Hematopoietic multipotent progenitor cell treated with erythropoietin and hydrocortisone succinate and interleukin-3 and kit ligand, for 4 days (in vitro differentiated cells): ENCODE measurements around the gene GNB4.

Experiments used
- DNase-seq: peaks from one replicate; pipeline ENCODE4 v3.0.0-alpha.2; 2015

The GNB4 gene

DNA sequence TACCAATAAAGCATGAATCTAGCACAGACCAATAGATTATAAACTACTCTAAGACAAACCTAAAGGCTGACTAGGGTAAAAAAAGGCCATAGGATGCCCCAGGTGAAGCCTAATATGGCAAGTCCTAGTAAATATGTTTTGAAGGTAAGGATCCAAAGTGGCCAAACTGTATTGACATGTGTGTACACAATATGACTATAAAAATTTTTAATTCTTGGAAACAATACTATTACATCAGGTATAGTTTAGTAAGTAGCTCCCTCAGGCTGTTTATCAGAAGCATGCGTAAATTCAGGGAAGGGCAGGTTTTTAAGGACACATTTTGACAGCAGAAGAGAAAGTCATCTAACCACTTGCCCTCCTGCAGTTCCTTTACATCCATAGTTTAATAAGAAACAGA lies 18.8 kb downstream of the GNB4 start:
- DNase-seq, result no peak

DNA sequence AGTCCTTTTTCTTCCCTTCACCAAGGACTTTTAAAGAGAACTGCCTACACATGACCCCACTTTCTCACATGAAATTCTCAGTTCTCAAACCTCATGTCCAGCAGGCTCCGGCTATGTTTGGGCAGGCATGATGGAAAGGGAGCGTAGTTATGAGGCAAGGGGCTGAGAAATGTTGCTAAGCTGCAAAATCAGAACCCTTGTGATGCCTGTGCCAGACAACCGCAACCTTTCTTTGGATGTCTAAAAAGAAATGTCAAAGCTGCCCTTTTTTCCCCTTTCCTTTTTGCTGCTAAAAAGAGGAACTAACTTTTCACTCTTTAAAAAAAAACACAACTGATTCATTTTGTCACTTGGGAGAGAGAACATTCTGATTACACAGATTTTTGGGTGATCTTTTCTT lies 19.2 kb downstream of the GNB4 start:
- DNase-seq, result peak; percentile 84

DNA sequence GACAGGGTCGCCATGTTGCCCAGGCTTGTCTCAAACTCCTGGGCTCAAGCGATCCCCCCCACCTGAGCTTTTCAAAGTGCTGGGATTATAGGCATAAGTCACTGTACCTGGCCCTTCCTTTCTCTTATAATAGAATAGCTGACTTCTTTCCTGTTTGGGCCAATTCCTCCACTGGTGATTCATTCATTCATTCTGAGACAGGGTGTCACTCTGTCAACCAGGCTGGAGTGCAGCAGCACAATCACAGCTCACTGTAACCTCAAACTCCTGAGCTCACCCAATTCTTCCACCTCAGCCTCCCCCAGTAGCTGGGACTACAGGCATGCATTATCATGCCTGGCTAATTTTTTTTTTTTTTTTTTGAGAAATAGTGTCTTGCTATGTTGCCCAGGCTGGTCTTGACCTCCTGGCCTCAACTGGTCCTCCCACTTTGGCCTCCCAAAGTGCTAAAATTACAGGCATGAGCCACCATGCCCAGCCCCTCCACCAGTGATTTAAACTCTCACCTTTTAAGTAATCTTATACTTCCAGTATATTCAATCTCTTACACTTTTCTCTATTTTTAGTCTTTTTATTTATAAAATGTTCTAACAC lies 20.9 kb downstream of the GNB4 start:
- no peak for DNase-seq

DNA sequence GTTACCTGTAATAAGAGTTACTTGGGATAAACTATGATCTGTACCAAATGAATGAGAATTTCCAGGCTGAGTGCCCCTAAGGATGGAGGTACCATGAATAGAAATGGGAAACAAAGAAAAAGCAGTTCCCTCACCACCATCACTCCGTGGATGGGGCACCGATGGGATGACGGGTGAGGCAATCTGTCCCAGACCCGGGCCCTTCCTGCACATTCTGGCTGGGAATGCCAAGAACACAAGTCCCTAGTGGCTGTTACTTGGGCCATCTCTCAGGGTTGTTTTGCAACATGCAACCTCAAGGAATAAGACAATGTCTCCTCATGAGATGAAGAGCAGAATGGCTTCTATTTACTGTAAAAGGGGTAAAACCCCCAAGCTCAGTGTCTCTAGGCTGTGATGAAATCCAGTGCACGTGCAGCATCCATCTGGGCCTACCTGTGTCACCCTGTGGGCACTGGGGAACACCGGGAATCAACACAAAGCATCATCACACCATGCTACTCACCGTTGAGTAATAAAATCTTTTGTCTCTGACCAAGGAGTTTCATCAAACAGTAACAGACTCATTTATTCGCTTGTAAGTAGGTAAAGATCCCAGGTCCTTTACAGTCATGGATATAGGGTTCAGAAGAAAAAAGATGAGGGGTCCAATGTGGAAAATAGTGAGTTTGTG lies 22.3 kb downstream of the GNB4 start:
- no peak for DNase-seq

DNA sequence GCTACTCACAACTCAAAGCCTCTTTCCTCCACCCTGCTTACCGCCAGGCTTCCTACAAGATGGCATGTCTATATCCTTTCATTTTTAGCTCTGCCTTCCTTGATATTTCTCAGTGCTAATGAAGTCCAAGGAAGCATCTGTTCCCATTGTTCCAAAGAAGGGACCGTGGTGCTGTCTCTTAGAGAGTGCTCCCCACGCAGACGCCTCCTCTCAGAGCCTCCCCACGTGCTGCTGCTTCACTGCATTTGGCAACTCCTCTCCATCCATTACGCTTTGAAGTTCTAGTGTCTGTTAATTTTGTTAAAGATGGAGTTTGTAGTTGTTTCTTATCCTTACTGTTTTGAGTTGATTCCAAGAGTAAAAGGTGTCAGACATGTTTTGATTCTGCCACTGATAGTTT lies 26.2 kb downstream of the GNB4 start:
- no peak for DNase-seq

DNA sequence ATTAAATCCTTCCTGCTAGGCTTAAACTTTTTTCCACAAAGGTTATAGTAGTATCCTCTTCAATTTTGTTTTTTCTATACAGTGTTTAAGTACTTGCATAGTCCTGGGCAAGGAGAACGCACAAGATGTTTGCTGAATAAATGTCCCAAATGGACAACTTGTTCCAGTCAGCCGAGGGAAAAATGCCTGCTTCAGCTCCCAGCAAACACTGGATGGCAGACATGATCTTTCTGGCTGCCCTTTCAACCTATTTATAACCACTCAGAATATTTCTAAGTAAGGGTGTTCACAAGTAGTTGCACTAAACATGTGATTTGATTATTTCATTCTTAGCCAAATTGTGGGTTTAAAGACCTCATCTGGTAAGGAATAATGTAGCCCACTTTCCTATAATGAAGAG lies 29.8 kb downstream of the GNB4 start:
- peak; percentile 54 for DNase-seq

DNA sequence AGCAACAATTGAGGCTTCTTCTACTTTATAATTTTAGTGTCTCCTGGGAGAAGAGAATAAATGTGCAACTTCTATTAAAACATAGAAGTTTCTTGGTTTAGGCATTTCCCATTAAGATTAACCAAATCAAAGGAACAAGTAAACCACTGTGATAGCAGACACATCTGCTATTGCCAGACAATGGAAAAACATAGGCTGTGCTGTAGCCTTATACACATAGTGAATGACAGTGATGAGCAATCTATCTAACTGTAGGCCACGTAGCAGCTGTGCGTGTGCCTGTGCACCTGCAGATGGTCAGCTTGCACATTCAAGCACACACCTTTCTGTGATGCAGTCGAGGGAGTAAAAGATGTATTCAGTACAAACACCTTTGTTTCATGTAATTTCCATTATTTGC lies 32.7 kb downstream of the GNB4 start:
- DNase-seq, result no peak

DNA sequence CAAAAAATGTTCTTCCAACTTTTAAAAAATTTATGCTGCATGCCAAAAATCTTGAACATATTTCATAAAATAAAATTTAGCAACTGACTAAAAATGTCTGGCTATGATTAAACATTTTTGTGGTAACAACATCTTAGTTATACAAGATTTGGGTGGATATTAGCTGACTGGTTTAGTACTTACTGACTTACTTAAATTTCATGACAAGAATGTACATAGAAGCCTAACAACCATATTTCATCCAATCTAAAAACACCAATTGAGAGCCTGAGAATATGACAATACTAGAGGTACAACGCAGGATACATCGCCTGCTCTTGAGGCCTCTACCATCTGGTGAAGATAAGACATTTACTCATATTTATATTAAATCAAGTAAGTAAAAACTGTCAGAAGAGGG lies 34.6 kb downstream of the GNB4 start:
- peak; percentile 20 for DNase-seq

DNA sequence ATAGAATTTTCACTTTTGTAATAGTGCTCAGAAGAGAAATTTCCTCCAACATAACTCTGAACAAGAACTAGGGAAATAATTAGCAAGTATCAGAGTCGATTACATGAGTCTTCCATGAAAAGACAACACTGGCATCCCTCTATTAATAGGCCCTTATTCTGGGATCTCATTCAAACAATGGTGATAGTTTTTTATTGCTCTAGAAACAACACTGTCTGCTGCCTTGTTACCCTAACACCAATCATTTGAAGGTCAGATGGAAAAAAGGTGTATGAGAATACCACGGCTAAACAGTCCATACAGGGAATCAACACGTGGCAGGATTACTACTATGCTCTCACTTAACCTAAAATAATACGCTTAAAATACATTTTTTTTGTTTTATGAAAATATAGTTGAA lies 35.9 kb downstream of the GNB4 start:
- DNase-seq, result no peak

DNA sequence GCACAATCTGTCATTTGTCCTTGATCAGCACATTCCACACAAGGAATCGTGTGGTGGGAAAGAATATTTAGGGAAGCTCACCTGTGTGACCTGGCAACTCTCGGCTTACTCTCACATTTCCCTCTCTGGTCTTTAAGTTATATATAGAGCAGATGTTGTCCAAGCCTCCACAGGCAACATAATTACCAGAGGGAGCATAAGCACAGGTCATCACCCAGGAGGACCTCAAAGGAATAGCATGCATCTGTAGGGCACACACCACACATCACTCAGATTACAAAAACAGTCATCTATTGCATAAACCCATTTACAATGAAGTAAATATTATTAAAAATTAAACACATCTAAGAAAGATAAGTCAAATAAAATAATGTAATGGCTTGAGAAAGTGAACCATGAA lies 36.5 kb downstream of the GNB4 start:
- no peak for DNase-seq

DNA sequence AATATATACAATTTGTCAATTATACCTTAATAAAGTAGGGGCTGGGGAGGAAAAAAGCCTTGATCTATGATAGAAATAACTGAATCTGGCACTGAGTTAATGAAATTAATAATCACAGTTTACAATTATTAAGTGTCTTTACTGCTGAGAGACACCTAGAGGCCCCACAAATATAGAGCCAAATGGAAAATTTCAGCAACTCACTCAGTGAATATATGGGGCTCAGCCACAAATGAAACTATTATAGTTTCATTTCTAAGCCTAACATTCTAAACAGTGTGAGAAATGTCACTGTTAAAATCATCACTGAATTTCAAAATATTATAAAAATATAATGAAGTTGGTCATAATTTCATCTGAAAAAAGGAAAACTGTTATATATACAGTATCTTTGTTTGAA lies 40.3 kb downstream of the GNB4 start:
- DNase-seq, result no peak

DNA sequence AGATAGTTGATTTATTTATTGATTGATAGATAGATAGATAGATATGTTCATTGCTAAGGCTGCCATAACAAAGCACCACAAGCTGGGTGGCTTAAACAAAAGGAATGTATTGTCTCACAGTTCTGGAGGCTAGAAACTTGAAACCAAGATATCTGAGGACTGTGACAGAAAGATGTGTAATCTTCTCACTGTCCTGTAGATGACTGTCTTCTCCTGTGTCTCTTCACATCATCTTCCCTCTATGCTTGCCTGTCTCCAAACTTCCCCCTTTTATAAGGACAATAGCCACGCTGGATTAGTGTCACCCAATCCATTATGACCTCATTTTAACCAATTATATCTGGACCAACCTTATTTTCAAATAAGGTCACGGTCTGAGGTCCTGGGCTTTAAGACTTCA lies 40.9 kb downstream of the GNB4 start:
- peak; percentile 9 for DNase-seq

DNA sequence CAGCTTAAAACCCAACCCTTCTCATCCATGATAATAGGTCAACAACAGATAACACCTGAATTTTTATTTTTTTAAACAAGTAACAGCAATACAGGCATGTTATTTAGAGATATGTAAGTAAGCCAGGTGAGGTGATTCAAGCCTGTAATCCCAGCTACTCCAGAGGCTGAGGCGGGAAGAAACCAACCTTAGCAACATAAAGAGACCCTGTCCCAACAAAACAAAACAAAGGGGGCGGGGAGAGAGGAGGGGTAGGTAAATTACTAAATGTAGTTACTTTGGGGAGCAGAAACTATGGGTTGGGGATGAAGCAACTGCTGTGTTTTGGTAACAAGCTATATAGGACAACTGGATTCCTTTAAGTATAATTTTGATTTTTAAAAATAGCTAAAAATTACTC lies 47.0 kb downstream of the GNB4 start:
- DNase-seq, result no peak

DNA sequence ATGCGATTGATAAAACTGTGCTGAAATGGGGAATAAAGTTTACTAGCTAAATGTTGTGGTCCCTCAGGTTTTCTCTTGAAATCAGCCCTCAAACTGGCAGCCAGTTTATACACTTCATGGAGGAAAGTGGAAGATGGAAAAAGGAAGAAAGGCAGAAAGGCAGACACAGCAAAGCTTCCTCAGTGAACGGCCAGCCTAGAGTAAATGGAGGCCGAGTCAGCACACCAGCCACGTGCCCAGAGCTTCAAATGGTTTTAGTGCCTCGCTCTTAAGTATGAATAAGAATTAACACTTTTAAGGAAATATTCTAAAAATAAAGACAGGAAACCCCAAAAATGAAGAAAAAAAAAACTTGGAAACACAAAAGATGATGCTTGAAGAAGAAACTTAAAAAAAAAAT lies 48.3 kb downstream of the GNB4 start:
- DNase-seq, result no peak

DNA sequence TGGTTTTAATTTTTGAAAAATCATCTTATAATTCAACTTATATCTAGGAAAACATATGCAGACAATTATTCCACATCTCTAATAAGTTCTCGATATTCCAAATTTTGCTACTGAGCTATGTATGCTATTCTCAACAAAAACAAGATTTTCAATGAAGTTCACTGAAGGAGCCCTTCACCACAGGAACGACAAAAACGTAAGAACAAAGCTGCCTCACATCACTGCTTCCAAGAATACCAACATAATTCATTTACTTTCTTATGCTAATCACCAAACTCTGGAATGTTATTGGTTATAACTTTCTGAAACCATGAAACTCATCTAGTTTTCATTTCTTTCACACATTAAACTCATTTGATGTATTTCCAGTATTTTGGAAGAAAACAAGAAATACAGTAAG lies 49.7 kb downstream of the GNB4 start:
- no peak for DNase-seq

DNA sequence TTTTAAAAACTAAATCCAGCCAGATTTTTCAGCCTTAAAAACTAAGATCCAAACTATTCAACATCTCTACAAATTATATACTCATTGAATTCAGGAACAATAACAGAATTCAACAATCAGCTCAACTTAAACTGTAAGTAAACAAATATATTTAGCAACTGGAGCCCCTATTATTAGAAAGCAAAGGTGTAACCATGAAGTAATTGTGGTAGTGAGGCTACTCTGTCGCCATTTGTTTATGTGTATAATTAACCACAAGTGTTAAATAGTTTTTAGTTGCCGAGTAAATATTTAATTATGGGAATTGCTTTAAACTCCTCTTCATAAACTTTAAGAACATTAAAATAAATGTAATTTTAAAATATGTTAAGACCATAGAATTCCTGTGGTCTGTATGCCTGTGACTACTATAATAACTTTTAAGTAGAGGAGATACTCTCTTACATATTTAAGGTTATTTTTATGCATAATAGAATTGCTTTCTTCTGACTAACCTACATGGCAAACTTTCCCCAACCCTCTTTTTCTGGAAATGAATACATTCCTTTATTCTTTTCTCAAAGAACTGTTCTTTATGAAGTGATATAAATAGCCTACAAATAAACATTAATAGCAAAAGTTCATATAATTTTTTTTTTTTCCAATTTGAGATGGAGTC lies 52.6 kb downstream of the GNB4 start:
- DNase-seq, result no peak

DNA sequence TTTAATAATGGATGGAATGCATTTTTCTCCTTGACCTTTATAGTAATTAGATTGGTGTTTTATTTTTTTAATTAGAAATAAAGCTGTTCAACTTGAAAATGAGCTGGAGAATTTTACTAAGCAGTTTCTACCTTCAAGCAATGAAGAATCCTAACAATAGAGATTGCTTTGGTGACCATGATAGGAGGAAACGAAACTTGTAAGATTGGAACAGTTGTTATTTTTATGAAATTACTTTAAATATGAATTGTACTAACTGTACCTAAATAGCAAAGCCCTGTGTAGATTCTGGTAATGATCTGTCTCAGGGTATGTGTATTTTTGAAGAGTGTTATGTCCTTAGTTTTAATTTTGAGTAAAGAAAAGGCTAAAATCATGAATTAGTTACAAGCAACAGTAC lies 59.4 kb downstream of the GNB4 start:
- no peak for DNase-seq

DNA sequence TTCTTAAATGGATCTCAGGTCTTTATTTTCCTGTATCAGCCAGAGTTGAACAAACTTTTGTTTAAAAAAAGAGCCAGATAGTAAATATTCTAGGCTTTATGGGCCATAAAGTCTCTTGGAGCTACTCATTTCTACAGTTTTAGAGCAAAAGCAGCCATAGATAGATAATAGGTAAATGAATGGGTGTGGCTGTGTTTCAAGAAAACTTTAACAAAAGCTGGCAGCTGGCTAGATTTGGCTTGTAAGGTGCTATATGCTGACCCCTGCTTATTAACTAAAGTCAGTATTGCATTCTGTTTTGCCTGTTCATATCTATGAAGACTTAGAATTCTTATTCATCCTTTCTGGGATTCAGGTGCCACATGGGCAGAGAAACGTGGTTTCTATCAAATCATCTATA lies 74.8 kb downstream of the GNB4 start:
- peak; percentile 31 for DNase-seq

DNA sequence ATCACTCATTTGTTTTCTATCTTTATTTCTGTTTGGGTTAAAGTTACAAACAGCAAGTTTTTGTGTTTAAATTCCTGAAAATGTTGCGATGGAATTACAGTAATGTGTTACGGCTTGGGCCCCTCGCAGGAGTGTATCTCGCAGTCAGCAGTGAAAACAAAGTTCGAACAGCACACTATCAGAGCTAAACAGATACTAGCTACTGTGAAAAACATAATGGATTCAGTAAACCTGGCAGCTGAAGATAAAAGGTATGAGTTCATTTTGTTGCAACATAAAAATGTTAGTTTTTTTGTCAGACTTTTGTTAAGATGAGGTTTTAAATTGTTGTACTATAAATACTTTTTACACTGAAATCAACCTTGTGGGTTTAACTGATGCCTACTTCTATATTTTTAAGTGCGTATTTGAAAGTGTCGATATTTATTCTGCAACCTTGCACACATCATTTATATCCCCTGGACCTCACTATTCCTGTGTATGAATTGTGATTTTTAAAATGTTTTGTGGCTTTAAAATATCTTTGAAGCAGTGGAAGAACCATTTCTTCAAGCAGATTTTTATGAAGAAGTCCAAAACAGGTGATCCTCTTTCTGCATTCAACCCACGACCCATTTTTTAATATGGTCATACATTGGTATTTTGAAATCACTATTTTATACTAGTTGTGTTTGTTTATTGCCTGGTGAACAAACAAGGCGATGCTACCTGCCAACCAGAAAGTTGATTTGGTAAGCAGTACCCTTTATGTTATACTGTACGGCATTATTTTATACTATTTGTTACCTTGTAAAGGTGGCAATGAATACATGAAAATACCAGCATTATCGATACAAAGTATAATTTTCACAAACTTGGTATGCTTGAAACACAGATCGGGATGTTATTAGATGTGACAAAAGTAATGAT lies 75.9 kb downstream of the GNB4 start:
- peak; percentile 61 for DNase-seq

DNA sequence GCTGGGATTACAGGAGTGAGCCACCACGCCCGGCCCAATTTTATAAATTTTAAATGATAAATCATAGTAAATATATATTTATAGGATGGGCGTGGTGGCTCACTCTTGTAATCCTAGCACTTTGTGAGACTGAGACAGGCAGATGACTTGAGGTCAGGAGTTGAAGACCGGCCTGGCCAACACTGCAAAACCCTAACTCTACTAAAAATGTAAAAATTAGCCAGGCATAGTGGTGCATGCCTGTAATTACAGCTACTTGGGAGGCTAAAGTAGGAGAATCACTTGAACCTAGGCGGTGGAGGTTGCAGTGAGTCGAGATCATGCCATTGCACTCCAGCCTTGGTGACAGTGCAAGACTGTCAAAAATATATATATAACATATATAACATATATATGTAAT lies 77.3 kb downstream of the GNB4 start:
- peak; percentile 34 for DNase-seq

DNA sequence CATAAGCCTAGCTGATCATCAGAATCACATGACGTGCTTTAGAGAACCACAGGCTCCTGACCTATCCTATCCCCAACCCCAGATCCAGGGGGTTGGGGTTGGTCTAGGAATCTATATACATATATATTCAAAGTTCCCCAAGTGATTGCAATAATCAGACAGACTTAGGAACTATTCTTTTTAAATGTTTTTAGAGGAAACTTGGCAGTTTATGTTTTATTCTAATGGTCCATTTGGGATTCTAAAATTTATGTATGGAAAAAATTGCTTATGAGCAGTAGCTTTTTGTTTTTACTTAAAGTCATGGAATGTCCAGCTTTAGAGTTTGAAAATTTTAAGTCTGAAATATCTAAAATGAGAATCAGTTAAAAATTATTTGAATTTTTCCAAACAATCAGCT lies 81.6 kb downstream of the GNB4 start:
- no peak for DNase-seq

DNA sequence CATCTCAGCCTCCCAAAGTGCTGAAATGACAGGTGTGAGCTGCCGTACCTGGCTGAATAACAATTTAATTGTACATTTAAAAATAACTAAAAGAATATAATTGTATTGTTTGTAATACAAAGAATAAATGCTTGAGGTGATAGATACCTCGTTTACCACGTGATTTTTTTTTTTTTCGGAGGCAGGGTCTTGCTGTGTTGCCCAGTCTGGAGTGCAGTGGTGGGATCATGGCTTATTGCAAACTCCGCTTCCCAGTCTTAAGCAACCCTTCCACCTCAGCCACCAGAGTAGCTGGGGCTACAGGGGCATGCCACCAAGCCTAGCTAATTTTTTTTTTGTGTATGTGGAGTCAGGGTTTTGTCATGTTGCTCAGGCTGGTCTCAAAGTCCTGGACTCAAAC lies 87.9 kb downstream of the GNB4 start:
- DNase-seq, result no peak

DNA sequence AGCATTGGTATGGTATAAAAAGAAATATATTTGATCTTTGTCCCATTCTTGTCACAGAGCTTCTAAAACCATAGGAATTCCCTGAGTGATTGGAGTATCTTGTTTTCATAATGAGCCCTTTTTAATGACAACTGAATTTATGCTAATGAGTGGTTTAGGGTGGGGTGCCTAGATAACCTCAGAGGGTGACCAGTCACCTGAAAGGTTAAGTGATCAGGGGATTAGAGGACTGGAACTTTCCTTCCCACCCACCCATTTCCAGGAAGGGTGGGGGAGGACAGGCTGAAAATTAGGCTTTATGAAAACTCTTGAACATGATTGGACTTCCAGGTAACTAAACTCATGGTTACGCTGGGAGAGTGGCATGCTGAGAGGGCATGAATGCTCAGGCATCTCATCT lies 95.3 kb downstream of the GNB4 start:
- DNase-seq, result no peak
